Body of pancreas (tissue), 4 donors: ENCODE measurements around the gene ARID5B.

ENCODE experiments used
- POLR2A ChIP-seq, 3 donors: fragments of 450-650 bp; IDR thresholded peaks; one replicate each; pipeline ENCODE4 v1.6.1; 2016; ENCODE audit warnings: antibody characterized with exemption in 3 of 3, mild to moderate bottlenecking in 2 of 3
- TF ChIP-seq, protein P1 (sequence below), 7 experiments: fragments of 450-650 bp in 4 of 7; fragments of 200-600 bp in 3 of 7; sonication (generic) in 3 of 7; IDR thresholded peaks; one replicate each; pipeline ENCODE4 v1.5.1; 2016 to 2019; ENCODE audit warnings: antibody characterized with exemption in 7 of 7

DNA sequence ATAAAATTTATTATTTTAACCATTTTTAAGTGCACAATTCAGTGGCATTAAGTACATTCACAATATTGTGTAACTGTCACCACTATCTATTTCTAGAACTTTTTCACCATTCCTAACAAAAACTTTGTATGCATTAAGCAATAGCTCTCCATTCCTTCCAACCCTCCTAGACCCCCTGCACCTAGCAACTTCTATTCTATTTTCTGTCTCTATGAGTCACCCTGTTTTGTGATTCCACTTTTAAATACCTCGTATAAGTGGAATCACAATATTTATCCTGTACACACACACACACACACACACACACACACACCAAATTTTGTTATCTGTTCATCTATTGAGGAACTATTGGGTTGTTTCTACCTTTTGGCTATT lies 89.2 kb downstream of the ARID5B start:
- TF ChIP-seq, protein P1, sequence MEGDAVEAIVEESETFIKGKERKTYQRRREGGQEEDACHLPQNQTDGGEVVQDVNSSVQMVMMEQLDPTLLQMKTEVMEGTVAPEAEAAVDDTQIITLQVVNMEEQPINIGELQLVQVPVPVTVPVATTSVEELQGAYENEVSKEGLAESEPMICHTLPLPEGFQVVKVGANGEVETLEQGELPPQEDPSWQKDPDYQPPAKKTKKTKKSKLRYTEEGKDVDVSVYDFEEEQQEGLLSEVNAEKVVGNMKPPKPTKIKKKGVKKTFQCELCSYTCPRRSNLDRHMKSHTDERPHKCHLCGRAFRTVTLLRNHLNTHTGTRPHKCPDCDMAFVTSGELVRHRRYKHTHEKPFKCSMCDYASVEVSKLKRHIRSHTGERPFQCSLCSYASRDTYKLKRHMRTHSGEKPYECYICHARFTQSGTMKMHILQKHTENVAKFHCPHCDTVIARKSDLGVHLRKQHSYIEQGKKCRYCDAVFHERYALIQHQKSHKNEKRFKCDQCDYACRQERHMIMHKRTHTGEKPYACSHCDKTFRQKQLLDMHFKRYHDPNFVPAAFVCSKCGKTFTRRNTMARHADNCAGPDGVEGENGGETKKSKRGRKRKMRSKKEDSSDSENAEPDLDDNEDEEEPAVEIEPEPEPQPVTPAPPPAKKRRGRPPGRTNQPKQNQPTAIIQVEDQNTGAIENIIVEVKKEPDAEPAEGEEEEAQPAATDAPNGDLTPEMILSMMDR (IDR thresholded peaks at IDR 0.05): no peak
- no peak for TF ChIP-seq POLR2A (IDR thresholded peaks at IDR 0.05)
